ENCODE measurements around the gene NME5.
A peak's percentile ranks its signal among the peaks of the same experiment; 100 is the strongest.

NME5 gene

DNA sequence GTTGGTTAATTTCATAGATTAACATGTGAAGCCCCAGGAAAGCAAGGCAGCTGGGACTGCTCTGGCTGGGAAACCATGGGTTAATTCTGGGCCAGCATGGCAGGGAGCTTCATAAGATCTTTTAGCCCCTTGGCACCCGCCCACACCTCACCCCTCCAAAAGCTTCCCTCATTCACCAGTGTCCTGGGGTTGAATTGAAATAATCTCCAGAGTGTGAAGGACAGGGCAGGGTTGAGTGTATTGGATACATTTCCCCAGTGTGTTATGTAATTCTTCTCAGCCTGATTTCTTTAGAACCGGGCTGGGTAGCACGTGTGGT is 36.0 kb downstream of the NME5 start:
- H2BK15ac ChIP-seq (ENCODE audit: low read length), result no peak overlapping the region
- no peak overlapping the region for H3K4ac ChIP-seq (ENCODE audit: low read length)
- H3K14ac ChIP-seq (ENCODE audit: low read length), result no peak overlapping the region
- DNase-seq (ENCODE audit: low spot score), result no peak
- no CpG with 5 or more reads among the region's 3 CpGs for WGBS, 2 donors (ENCODE audit: extremely low coverage in 2 of 2, insufficient read length in 2 of 2, insufficient replicate concordance in 1 of 2)
- H2BK5ac ChIP-seq (ENCODE audit: low read length), result no peak overlapping the region
- no peak overlapping the region for H2AK5ac ChIP-seq (ENCODE audit: low read depth, low read length)
- H3K4me2 ChIP-seq (ENCODE audit: insufficient read depth, low read length, poor library complexity, severe bottlenecking), result no peak overlapping the region
- H3K9ac ChIP-seq (ENCODE audit: low read depth, low read length, poor library complexity), result no peak overlapping the region
- no peak overlapping the region for H3K27ac ChIP-seq (replicated peaks; ENCODE audit: low read length)
- H4K8ac ChIP-seq (ENCODE audit: low read depth, low read length), result no peak overlapping the region
- no peak overlapping the region for H2BK120ac ChIP-seq (ENCODE audit: low read depth, low read length)
- no peak overlapping the region for H3K23ac ChIP-seq (ENCODE audit: low read depth, low read length, poor library complexity)
- H3K27me3 ChIP-seq (ENCODE audit: control insufficient read depth in 3 of 3, insufficient read depth in 3 of 3, low read depth in 1 of 3, low read length in 3 of 3), result peaks cover 0 to 9% (median 0%) of the 10 kb centered on the region in 3 experiments
- H3K4me3 ChIP-seq (ENCODE audit: low read length in 2 of 2), result no peak overlapping the region
- H3K9me3 ChIP-seq (replicated peaks in 1 of 2; ENCODE audit: control insufficient read depth in 2 of 2, insufficient read depth in 1 of 2, low read depth in 1 of 2, low read length in 2 of 2), result no peaks in the 10 kb centered on the region
- no peak overlapping the region for H4K91ac ChIP-seq (ENCODE audit: low read depth, low read length, poor library complexity)
- no peak overlapping the region for H2AFZ ChIP-seq (ENCODE audit: low read length)
- no peak overlapping the region for H3K18ac ChIP-seq (ENCODE audit: low read length)
- no peaks in the 10 kb centered on the region for H3K79me1 ChIP-seq (ENCODE audit: low read depth, low read length)
- no peaks in the 10 kb centered on the region for H3K36me3 ChIP-seq (replicated peaks in 1 of 2; ENCODE audit: control insufficient read depth in 2 of 2, insufficient read depth in 2 of 2, low read length in 2 of 2)
- H2BK12ac ChIP-seq (ENCODE audit: low read length), result no peak overlapping the region
- H3K4me1 ChIP-seq (ENCODE audit: control insufficient read depth in 2 of 2, insufficient read depth in 1 of 2, low read depth in 1 of 2, low read length in 2 of 2), result peaks cover 0 to 2% of the 10 kb centered on the region in 2 donors

DNA sequence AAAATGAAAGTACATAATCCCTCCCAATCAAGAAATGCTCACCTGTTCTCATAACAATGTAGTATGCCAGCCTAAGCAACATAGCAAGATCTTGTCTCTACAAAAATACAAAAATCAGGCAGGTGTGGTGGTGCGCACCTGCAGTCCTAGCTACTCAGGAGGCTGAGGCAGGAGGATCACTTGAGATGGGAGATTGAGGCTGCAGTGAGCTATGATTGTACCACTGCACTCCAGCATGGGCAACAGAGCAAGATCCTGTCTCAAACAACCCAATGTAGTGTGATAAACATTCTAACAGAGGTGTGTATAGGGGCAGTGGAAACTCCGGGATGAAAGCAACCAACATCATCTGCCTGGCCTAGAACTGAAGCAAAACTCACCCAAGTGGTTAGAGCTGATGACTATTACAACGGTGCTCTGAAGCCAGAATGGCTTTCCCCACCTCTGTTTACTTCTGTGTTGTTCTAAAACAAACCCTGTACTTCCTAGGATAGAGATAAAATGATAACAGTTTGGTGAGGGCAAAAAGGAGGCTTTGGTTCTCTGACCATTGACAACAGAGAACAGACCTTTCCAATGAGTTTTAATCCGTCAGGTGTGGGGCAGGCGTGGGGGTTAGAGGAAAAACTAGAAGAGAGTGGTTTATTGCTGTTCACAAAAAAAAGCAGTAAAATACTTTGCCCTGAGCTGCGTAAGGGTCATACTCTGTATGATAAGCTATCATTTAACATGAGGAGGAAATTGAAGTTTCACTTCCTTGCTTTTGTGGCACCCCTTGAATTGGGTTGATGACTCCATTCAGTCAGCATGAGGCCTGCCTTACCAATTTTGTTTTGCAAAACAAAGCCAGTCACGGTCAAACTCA is 36.5 kb downstream of the NME5 start:
- Histone ChIP-seq H3K27ac (replicated peaks; ENCODE audit: low read length) (no peak overlapping the region), H3K27me3 (ENCODE audit: control insufficient read depth in 3 of 3, insufficient read depth in 3 of 3, low read depth in 1 of 3, low read length in 3 of 3) (peaks cover 0 to 9% (median 0%) of the 10 kb centered on the region in 3 experiments), H4K8ac (ENCODE audit: low read depth, low read length) (no peak overlapping the region), H2AK5ac (ENCODE audit: low read depth, low read length) (no peak overlapping the region), H3K23ac (ENCODE audit: low read depth, low read length, poor library complexity) (no peak overlapping the region), H3K4me3 (ENCODE audit: low read length in 2 of 2) (no peak overlapping the region), H3K9ac (ENCODE audit: low read depth, low read length, poor library complexity) (no peak overlapping the region), H2AFZ (ENCODE audit: low read length) (no peak overlapping the region), H2BK12ac (ENCODE audit: low read length) (no peak overlapping the region), H2BK15ac (ENCODE audit: low read length) (no peak overlapping the region), H3K79me1 (ENCODE audit: low read depth, low read length) (no peaks in the 10 kb centered on the region), H4K91ac (ENCODE audit: low read depth, low read length, poor library complexity) (no peak overlapping the region), H3K14ac (ENCODE audit: low read length) (no peak overlapping the region), H3K36me3 (replicated peaks in 1 of 2; ENCODE audit: control insufficient read depth in 2 of 2, insufficient read depth in 2 of 2, low read length in 2 of 2) (no peaks in the 10 kb centered on the region), H3K4ac (ENCODE audit: low read length) (no peak overlapping the region), H3K18ac (ENCODE audit: low read length) (no peak overlapping the region), H3K4me1 (ENCODE audit: control insufficient read depth in 2 of 2, insufficient read depth in 1 of 2, low read depth in 1 of 2, low read length in 2 of 2) (peaks cover 0 to 2% of the 10 kb centered on the region in 2 donors), H3K4me2 (ENCODE audit: insufficient read depth, low read length, poor library complexity, severe bottlenecking) (no peak overlapping the region), H3K9me3 (replicated peaks in 1 of 2; ENCODE audit: control insufficient read depth in 2 of 2, insufficient read depth in 1 of 2, low read depth in 1 of 2, low read length in 2 of 2) (no peaks in the 10 kb centered on the region), H2BK120ac (ENCODE audit: low read depth, low read length) (no peak overlapping the region), H2BK5ac (ENCODE audit: low read length) (no peak overlapping the region)
- no peak for DNase-seq (ENCODE audit: low spot score)
- no CpG with 5 or more reads among the region's 7 CpGs for whole genome bisulfite sequencing, 2 donors (ENCODE audit: extremely low coverage in 2 of 2, insufficient read length in 2 of 2, insufficient replicate concordance in 1 of 2)

DNA sequence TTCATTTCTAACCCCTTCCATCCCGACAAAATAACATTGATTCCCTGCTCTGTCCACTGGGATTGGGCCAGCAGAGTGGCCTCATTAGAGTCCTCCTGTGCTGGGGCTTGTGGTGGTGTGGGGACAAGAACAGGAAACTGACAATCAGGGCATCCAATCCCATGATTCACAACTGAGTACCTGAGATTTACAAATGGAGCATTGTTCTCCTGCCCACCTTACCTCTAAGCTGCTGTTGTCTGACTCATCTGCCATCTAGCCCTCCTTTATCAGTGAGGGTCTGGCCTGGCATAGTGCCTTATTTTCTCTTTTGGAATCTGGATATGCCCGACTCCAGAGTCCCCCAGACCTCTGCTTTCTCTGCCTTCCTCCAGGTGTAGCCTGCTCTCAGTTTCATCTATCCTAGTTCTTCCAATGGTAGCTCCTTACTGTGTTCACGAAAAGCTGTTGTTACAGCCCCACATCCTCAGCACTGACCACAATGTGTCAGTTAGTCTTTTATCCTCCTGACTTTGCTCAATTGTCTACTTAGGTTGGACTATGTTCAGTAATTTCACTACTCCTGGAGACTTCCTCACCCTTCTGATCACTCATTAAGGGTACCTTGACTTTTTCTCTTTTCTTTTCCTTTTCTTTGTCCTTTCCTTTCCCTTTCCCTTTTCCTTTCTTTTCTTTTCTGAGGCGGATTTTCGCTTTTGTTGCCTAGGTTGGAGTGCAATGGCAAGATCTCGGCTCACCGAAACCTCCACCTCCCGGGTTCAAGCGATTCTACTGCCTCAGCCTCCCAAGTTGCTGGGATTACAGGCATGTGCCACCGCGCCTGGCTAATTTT is 42.0 kb downstream of the NME5 start:
- Histone ChIP-seq H3K14ac (ENCODE audit: low read length) (no peak overlapping the region), H2BK15ac (ENCODE audit: low read length) (no peak overlapping the region), H3K18ac (ENCODE audit: low read length) (no peak overlapping the region), H3K9ac (ENCODE audit: low read depth, low read length, poor library complexity) (no peak overlapping the region), H2BK120ac (ENCODE audit: low read depth, low read length) (no peak overlapping the region), H4K8ac (ENCODE audit: low read depth, low read length) (no peak overlapping the region), H3K23ac (ENCODE audit: low read depth, low read length, poor library complexity) (peak overlapping the region; percentile 53), H3K9me3 (replicated peaks in 1 of 2; ENCODE audit: control insufficient read depth in 2 of 2, insufficient read depth in 1 of 2, low read depth in 1 of 2, low read length in 2 of 2) (no peaks in the 10 kb centered on the region), H2AFZ (ENCODE audit: low read length) (no peak overlapping the region), H3K36me3 (replicated peaks in 1 of 2; ENCODE audit: control insufficient read depth in 2 of 2, insufficient read depth in 2 of 2, low read length in 2 of 2) (no peaks in the 10 kb centered on the region), H3K4me1 (ENCODE audit: control insufficient read depth in 2 of 2, insufficient read depth in 1 of 2, low read depth in 1 of 2, low read length in 2 of 2) (peaks cover 0 to 6% of the 10 kb centered on the region in 2 donors), H3K27me3 (ENCODE audit: control insufficient read depth in 3 of 3, insufficient read depth in 3 of 3, low read depth in 1 of 3, low read length in 3 of 3) (peaks cover 0 to 38% (median 0%) of the 10 kb centered on the region in 3 experiments), H3K4me3 (ENCODE audit: low read length in 2 of 2) (no peak overlapping the region), H2BK12ac (ENCODE audit: low read length) (no peak overlapping the region), H2AK5ac (ENCODE audit: low read depth, low read length) (no peak overlapping the region), H3K4me2 (ENCODE audit: insufficient read depth, low read length, poor library complexity, severe bottlenecking) (no peak overlapping the region), H4K91ac (ENCODE audit: low read depth, low read length, poor library complexity) (no peak overlapping the region), H3K4ac (ENCODE audit: low read length) (no peak overlapping the region), H3K79me1 (ENCODE audit: low read depth, low read length) (no peaks in the 10 kb centered on the region), H2BK5ac (ENCODE audit: low read length) (no peak overlapping the region), H3K27ac (replicated peaks; ENCODE audit: low read length) (no peak overlapping the region)
- DNase-seq (ENCODE audit: low spot score), result no peak
- WGBS, 2 donors (ENCODE audit: extremely low coverage in 2 of 2, insufficient read length in 2 of 2, insufficient replicate concordance in 1 of 2), result no CpG with 5 or more reads among the region's 11 CpGs

DNA sequence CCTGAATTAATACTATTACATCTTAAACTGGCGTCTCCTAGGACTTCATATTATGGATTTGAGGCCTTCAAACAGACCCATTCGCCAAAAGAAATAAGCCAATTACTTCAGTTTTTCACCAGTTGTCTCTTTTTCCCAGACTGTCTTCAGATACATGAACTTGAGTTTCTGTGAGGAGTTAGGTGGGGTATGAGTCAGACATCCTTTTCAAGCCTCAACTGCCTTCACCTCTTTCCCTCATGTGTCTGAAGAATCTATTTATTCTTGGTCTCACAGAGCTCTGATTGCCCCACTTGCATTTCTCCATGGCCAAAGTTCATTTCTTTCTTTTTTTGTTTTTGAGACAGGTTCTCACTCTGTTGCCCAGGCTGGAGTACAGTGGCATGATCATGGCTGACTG is 42.9 kb downstream of the NME5 start:
- WGBS, 2 donors (ENCODE audit: extremely low coverage in 2 of 2, insufficient read length in 2 of 2, insufficient replicate concordance in 1 of 2), result no CpG with 5 or more reads among the region's 2 CpGs
- Histone ChIP-seq H3K18ac (ENCODE audit: low read length) (no peak overlapping the region), H3K27me3 (ENCODE audit: control insufficient read depth in 3 of 3, insufficient read depth in 3 of 3, low read depth in 1 of 3, low read length in 3 of 3) (peaks cover 0 to 43% (median 0%) of the 10 kb centered on the region in 3 experiments), H3K4me3 (ENCODE audit: low read length in 2 of 2) (no peak overlapping the region), H2BK12ac (ENCODE audit: low read length) (no peak overlapping the region), H3K79me1 (ENCODE audit: low read depth, low read length) (no peaks in the 10 kb centered on the region), H2BK5ac (ENCODE audit: low read length) (no peak overlapping the region), H4K8ac (ENCODE audit: low read depth, low read length) (no peak overlapping the region), H3K23ac (ENCODE audit: low read depth, low read length, poor library complexity) (no peak overlapping the region), H3K14ac (ENCODE audit: low read length) (no peak overlapping the region), H2BK120ac (ENCODE audit: low read depth, low read length) (no peak overlapping the region), H3K4ac (ENCODE audit: low read length) (no peak overlapping the region), H2AFZ (ENCODE audit: low read length) (no peak overlapping the region), H2AK5ac (ENCODE audit: low read depth, low read length) (no peak overlapping the region), H3K36me3 (replicated peaks in 1 of 2; ENCODE audit: control insufficient read depth in 2 of 2, insufficient read depth in 2 of 2, low read length in 2 of 2) (no peaks in the 10 kb centered on the region), H4K91ac (ENCODE audit: low read depth, low read length, poor library complexity) (no peak overlapping the region), H2BK15ac (ENCODE audit: low read length) (no peak overlapping the region), H3K9ac (ENCODE audit: low read depth, low read length, poor library complexity) (no peak overlapping the region), H3K9me3 (replicated peaks in 1 of 2; ENCODE audit: control insufficient read depth in 2 of 2, insufficient read depth in 1 of 2, low read depth in 1 of 2, low read length in 2 of 2) (no peaks in the 10 kb centered on the region), H3K4me2 (ENCODE audit: insufficient read depth, low read length, poor library complexity, severe bottlenecking) (no peak overlapping the region), H3K27ac (replicated peaks; ENCODE audit: low read length) (no peak overlapping the region), H3K4me1 (ENCODE audit: control insufficient read depth in 2 of 2, insufficient read depth in 1 of 2, low read depth in 1 of 2, low read length in 2 of 2) (peaks cover 0 to 6% of the 10 kb centered on the region in 2 donors)
- DNase-seq (ENCODE audit: low spot score), result no peak

Data from neuronal stem cell (in vitro differentiated cells).